HG02588 (cell line): ENCODE data around the gene CCDC144A.
"Not testable (repeated sequence)": the region's sequence is repeated elsewhere in the genome, so short reads cannot be mapped to it uniquely, and the experiment has no call there.

ENCODE experiments used
- ATAC-seq: cut with Tn5 transposase; IDR thresholded peaks from one replicate; pipeline ENCODE4 v1.9.1; 2021; ENCODE audit warnings: mild to moderate bottlenecking, moderate library complexity; ENCODE audit not compliant: unreplicated experiment

Gene CCDC144A

DNA sequence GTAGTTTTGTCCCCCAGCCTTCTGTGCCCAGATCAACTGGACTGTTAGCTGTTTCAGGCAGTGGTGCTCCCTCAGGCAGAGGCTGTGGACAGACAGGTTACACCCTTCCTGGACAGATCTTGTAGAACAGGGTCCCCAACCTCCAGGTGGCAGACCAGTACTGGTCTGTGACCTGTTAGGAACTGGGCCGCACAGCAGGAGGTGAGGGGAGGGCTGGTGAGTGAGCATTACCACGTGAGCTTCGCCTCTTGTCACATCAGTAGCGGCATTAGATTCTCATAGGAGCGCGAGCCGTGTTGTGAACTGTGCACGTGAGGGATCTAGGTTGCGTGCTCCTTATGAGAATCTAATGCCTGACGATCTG is 61.9 kb downstream of the CCDC144A start:
- not testable (repeated sequence) for ATAC-seq

DNA sequence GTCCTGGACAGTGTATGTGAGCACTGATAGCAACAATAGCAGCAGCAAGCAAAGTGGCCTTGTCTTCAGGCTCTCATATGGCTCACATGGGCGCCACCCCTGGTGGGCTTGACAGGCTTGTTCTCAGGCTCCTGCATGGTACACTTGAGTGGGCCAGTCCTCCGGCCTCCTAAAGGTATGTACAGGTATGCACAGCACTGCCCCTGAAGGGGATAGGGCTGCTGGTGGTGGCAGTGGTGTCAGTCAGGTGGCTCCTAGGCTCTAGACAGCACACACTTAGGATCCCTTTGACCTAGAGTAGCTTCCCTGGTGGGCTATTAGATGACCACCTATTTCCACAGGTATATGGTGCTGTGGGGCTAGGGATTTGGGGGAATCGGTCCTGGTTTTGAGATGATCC is 67.5 kb downstream of the CCDC144A start:
- ATAC-seq = not testable (repeated sequence)

DNA sequence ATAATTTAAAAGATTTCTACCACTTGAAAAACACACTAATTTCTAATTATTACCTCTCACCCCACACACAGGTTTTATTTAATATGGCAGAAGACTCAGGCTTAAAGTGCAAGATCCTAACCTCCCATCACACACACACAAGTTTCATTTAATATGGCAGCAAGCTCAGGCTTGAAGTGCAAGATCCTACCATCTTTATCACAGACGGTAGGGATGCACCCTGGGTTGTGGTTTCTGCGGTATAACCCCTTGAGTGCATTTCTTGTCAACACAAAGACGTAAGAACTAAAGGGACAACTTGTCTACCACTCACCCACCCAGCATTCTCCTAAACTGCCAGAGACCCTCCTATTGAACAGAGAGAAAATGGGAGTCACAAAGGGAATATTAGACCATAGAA is 68.1 kb downstream of the CCDC144A start:
- ATAC-seq = not testable (repeated sequence)

DNA sequence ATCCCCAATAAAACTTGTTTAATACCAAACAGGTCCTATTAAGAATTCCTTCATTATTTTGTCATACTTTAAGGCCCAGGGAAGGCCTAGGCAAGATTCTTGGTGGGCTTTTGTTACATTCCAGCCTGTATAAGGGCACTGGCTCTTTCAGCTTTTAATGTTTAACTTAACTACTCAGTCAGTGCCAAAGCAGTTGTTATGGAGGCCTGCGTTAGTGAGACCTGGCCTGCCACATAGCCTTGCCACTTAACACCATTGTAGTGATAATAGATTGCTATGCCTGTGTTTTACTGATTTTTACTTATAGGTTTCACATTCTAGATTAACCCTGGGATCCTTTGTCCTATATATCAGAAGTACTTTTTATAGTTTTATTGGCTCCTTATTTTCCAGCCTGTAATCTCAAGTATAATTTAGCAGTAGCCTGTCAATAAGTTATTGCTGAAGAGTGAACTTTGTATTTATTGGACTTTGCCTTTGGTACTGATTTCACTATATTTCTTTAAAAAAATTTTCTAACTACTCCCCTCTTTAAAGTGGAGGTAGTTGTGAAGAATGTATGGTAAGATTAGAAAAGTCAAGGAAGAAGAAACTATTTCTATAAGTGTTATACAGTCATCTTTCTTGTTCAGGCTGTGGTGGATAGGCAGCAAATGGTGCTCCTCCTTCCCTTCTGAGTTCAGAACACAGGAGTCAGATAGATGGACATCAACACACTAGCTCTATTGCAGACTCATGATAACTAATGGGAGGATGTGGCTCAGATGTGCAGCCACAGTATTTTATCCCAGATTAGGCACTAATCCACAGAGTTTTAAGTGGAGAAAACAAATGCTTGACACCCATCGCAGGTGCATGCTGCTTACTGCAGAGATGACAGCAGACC is 78.5 kb downstream of the CCDC144A start:
- not testable (repeated sequence) for ATAC-seq

DNA sequence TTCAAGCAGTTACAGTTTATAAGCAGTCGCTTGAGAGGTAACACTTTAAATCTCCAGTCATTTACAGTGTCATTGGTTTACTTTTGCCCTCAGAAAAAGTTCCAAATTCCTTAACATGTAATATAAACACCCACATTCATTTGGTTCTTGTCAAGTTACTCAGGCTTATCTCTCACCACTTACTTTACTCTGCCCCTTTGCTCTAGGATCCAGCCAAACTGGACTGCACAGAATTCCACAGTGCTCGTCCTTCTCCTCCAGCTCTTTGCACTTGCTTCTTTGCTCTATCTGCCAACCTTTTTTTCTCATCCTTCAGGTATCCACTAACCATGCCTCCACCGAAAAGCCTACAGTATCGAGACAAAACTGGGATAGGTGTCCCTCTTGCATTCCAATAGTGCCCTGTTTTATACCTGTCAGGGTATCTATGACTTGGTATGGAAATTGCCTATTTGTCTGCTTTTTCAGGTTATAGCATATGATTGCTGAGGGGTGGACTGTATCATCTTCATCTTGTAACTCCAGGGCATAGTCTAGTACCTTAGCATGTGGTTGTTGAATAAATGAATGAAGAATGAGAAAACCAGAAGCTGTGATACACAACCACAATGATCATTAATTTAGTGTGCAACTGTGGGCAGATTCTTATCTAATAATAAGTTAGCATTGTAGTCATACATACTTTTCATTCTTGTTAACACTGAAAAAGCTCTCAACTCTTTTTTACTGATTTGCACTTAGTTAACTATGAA is 82.5 kb downstream of the CCDC144A start:
- ATAC-seq = not testable (repeated sequence)

DNA sequence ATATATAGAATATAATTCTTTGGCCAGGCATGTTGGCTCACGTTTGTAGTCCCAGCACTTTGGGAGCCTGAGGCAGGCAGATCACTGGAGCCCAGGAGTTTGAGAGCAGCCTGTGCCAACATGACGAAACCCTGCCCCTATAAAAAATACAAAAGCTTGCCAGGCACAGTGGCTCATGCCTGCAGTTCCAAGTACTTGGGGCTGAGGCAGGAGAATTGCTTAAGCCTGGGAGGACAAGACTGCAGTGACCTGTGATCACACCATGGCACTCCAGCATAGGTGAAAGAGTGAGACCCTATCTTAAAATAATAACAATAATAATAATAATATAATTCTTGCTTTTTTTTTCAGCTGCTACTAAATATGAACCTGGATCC is 83.1 kb downstream of the CCDC144A start:
- ATAC-seq = not testable (repeated sequence)

DNA sequence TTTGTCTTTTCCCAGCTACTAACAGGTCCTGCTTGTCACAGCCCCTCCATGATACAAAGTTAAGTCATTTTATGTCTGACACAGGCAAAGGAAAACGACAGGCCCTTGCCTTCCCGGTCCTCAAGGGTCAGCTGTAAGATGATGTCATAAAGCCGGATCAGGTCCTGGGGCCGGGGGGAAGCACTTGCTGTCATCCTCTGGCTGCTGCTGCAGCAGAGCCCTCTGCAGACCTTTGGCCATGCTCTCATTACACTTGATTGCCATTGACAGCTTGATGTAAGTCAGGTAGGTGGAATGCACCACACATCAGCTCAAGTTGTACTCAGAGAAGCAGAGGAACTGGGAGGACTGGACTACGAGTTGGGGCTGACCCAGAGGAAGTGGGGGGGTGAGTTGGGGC is 97.8 kb downstream of the CCDC144A start:
- not testable (repeated sequence) for ATAC-seq

DNA sequence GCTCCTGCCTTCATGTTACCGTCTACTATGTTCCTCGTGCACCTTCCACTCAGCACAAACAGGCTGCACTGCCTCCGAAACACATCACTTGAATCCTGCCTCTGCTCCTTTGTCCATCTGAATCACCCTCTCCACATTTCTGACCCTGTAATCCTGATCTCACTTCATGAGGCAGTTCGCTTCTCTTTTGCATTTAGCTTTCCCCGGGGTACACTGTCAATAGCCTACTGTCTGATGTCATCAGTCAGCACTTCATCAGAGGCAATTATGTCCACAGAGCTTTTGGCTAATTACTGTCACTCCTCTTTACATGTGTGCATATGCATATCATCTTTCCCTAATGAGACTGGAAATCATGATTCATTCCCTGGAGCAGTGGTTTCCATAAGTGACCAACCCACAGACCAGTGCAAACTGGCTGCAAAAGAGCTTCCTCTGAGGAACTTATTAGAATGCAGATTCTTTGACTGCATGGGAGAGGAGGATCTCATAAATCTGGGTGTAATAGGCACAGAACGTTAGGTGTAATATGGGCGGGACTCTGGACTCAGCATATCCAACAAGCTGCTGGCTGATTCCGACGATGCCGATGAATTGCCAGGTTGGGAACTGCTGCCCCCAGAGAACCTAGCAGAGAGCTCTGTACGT is 99.0 kb downstream of the CCDC144A start:
- not testable (repeated sequence) for ATAC-seq

DNA sequence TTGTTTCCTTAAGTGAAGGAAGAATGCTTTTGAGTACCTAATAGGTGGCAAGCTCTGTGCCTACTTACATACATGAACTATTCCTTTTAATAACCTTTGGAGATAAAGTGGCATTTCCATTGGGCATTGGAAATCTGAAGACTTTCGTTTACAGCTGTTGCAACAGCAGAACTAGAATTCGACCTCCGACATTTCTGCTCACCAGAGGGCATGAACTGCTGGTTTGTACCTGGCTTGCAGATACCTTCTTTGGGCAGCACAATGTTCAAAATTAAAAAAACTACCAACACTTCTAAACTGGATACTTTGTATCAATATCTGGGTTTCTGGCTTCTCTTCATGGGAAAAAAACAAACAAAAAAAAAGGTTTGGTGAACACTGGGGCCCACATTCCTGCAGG is 99.6 kb downstream of the CCDC144A start:
- not testable (repeated sequence) for ATAC-seq

DNA sequence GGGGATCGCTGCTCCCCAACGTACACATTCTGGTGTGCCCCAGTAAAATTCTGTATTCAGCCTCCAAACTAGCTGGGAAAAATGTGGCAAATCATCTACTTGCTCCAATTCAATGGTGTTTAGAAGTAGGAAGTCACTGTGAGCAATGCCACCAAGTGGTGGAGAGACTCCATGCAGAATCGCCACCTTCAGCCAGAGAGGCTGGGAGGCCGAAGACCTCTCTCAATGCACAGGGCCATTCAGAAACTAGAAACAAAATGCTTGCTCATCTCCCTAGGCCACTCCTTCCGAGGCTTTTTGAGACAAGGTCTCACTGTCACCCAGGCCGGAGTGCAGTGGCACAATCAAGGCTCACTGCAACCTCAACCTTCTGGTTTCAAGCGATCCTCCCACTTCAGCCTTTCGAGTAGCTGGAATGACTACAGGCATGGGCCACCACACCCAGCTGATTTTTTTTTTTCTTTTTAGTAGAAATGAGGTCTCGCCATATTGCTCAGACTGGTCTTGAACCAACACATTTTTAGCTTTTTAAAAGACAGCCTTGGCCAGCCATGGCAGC is 100.4 kb downstream of the CCDC144A start:
- not testable (repeated sequence) for ATAC-seq

DNA sequence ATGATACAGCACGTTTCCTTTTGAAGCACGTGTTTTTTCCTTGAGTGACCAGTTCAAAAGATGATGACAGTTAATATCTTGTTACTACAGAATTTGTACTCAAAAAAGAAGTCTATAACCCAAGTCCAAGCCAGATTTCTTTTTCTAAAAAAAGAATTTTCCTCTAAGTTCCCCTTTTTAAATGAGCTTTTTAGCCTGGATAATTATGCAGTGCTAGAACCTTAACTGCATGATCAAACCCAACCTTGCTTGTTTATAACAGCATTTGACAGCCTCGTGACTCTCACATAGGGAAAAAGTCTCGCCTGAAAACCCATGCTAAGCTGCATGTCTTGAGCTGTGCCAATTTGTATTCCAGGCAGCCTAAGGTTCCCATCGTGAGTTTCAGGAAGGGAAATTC is 104.2 kb downstream of the CCDC144A start:
- ATAC-seq = not testable (repeated sequence)

DNA sequence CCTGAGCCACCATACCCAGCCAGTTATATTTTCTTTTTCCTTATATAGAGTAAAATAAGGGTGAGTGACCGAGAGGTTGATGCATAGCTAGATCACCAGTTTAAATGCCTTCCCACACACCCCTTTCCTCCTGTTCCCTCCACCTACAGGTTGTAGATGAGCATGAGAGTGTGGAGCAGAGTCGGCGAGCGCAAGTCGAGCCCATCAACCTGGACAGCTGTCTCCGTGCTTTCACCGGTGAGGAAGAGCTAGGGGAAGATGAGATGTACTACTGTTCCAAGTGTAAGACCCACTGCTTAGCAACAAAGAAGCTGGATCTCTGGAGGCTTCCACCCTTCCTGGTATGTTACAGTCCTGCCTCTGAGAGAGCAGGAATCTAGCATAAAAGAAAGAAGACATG is 105.9 kb downstream of the CCDC144A start:
- not testable (repeated sequence) for ATAC-seq

DNA sequence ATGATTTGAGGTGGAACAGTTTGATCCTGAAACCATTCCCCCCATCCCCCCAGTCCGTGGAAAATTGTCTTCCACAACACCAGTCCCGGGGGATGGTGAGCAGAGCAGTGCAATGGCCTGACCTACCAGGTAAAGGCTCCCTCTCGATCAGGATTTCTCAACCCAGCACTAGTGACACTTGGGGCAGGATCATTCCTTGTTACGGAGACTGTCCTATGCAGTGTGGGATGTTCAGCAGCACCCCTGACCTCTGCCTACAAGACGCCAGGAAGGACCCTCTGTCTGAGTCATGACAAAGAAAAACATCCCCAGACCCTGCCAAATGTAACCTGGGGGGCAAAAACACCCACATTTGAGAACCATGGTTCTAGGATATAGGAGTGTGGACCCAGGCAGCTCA is 114.8 kb downstream of the CCDC144A start:
- not testable (repeated sequence) for ATAC-seq

DNA sequence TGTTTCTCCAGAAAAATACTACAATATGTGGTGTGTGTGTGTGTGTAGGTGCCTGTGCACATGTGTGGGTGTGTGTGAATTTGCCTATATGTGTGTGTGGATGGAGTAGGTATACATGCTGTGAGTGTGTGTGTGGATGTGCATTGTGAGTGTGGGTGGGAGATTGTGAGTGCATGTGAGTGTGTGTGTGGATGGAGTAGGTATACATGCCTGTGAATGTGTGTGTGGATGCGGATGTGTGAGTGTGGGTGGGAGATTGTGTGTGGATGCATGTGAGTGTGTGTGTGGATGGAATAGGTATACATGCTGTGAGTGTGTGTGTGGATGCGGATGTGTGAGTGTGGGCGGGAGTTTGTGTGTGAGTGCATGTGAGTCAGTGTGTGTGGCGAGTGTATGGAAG is 116.6 kb downstream of the CCDC144A start:
- ATAC-seq = not testable (repeated sequence)

DNA sequence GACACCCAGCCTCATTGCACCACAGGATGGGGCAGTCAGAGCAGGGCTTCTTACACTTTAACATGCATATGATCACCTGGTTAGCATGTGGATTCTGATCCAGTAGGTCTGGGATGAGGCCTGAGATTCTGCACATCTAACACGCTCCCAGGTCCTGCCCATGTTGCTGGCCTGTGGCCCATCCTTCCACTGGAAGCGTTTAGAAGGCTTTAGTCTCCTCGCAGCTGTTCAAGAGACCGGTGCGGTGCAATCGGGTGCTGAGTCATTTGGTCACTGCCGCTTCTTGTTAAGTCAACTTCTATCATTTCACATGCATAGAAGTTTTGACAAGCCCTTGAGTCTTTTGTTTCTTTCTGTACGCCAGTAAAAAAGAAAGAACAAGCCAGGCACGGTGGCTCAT is 117.6 kb downstream of the CCDC144A start:
- ATAC-seq = not testable (repeated sequence)

DNA sequence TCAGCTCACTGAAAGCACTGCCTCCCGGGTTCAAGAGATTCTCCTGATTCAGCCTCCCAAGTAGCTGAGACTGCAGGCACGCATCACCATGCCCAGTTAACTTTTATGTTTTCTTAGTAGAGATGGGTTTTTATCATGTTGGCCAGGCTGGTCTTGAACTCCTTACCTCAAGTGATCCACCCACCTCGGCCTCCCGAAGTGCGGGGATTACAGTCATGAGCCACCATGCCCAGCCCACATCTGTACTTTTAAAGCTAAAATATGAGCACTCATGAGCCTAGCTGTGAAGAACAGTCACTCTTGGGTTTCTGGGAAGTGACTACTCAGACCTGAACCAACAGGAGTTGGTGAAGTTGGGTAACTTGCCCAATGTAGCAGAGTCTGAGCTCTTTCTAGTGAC is 120.2 kb downstream of the CCDC144A start:
- not testable (repeated sequence) for ATAC-seq

DNA sequence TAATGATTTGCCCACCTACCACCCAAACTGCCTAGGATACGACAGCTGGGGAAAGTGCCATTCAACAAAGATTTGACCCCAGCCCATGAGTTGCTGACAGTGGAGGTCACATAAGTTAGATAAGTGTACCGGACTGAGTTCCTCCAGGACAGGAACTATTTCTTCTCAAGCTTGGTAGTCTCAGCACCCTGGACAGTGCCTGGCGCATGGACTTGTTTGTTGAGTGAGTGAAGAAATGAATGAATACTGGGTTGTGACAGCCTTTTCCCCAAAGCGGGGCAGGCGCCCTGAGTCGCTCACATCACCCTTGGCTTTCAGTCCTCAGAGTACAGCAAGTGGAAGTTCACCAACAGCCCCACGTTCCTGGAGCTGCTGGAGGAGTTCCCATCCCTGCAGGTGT is 122.1 kb downstream of the CCDC144A start:
- ATAC-seq = not testable (repeated sequence)

DNA sequence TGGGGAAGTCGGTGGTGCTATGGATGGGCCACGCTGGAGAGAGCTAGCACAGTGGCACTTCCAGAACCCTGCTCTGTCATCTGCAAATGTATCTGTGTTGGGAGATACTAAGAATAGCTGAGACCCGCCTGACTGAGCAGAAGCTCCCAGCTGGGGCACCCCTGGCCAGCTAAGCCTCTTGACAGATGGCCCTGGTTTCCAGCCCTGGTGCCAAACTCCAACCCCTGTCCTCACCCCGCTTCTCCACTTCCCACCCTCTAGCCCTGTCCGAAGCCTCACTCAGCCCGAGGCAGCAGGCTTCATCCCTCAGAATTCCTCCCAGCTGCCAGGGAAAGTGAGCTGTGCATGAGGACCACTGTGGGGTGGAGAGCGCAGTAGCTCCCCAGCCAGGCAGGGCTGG is 124.4 kb downstream of the CCDC144A start:
- ATAC-seq = no peak

DNA sequence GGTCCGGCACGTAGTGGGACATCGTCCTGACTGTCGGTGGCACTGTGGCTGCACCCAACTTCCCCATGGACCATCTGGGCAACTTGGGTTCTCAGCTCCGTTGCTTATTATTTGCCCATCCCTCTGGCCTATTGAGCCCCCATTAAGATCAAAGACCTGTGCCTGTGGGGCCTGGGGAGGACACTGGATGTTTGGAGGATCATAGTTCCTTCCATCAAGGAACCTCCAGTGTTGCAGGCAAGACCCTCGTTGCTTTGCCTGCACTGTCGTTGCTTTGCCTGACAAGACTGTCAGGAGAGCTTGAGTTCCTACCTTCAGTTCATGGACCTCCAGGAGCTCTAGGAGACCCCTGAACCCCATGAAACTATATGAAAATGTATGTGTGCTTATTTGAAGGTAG is 127.2 kb downstream of the CCDC144A start:
- ATAC-seq = no peak

DNA sequence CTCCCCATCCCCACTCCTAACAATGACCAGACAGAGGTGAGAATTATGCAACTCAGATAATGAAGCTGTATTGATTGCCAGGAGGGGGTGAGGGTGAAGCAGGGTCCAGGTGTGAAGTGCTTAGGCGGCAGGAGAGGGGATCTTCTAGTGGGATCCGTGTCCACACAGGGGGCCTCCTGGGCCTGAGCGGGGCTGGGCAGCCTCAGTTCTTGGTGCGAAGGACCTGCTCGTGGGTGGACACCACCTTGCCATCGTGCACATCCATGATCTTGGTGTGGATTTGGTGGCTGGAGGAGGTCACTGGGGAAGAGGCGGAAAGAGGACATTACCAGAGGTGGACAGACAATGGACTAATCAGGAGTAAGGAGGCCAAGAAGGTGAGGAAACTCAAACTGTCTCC is 127.9 kb downstream of the CCDC144A start:
- ATAC-seq = not testable (repeated sequence)

DNA sequence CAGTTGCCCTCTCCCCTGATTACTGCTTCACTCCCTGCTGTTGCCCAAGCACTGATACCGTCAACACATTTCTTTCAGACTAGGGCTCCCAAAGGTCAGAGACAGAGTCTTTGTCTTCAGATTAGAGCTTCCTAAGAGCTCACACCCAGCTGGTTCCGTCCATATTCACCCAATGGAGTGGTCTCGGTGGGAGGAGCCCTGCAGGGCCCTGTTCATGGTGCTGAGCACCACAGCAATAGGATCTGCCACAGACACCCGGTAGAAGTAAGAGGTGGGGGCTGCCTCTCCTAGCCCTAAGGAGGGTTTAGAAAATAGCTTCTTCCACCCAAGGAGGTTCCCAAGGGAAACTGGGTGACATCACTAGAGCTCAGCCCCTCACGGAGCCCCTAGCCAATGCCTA is 128.3 kb downstream of the CCDC144A start:
- no peak for ATAC-seq
